CD4-positive, alpha-beta T cell treated with Interleukin-6 at 100 ng/mL for 8 hours (primary cell): ENCODE measurements around the gene KCTD5.
"Not testable (repeated sequence)": the region's sequence is repeated elsewhere in the genome, so short reads cannot be mapped to it uniquely, and the experiment has no call there.

Source experiments
- DNase-seq: peaks from one replicate; pipeline ENCODE4 v3.0.0-alpha.2; 2020; ENCODE audit warnings: mixed read lengths, low spot score

The KCTD5 gene

GRCh38 chr16:2673066-2673999 lies 9.0 kb upstream of the KCTD5 start:
- peak; percentile 97 for DNase-seq

- DNase-seq: no peak
Measured at GRCh38 chr16:2675021-2675420, 7.3 kb upstream of the KCTD5 start.

- no peak for DNase-seq
Measured at GRCh38 chr16:2675714-2676113, 6.6 kb upstream of the KCTD5 start.

GRCh38 chr16:2676937-2677336 lies 5.4 kb upstream of the KCTD5 start:
- DNase-seq: not testable (repeated sequence)

GRCh38 chr16:2678206-2678965 lies 3.9 kb upstream of the KCTD5 start:
- DNase-seq: not testable (repeated sequence)

GRCh38 chr16:2679902-2680301 lies 2.4 kb upstream of the KCTD5 start:
- DNase-seq: not testable (repeated sequence)

GRCh38 chr16:2680360-2680759 lies 2.0 kb upstream of the KCTD5 start:
- DNase-seq: not testable (repeated sequence)

- DNase-seq: not testable (repeated sequence)
Measured at GRCh38 chr16:2683041-2683440, 718 bp downstream of the KCTD5 start.

- not testable (repeated sequence) for DNase-seq
Measured at GRCh38 chr16:2686075-2686474, 3.8 kb downstream of the KCTD5 start.

- no peak for DNase-seq
Measured at GRCh38 chr16:2686912-2687507, 4.7 kb downstream of the KCTD5 start.

GRCh38 chr16:2687531-2688308 lies 5.4 kb downstream of the KCTD5 start:
- DNase-seq: no peak

- DNase-seq: not testable (repeated sequence)
Measured at GRCh38 chr16:2689422-2689821, 7.1 kb downstream of the KCTD5 start.

GRCh38 chr16:2689968-2690801 lies 7.9 kb downstream of the KCTD5 start:
- DNase-seq: no peak

- DNase-seq: no peak
Measured at GRCh38 chr16:2690852-2691251, 8.5 kb downstream of the KCTD5 start.

- no peak for DNase-seq
Measured at GRCh38 chr16:2691491-2692248, 9.3 kb downstream of the KCTD5 start.

- no peak for DNase-seq
Measured at GRCh38 chr16:2692251-2692947, 10.1 kb downstream of the KCTD5 start.

GRCh38 chr16:2692948-2693651 lies 10.8 kb downstream of the KCTD5 start:
- DNase-seq: no peak

- not testable (repeated sequence) for DNase-seq
Measured at GRCh38 chr16:2696601-2697250, 14.4 kb downstream of the KCTD5 start.
